ENCODE data around the gene HELZ. TPM values are rescaled to one million over a fixed set of nuclear protein-coding genes. Genes with fewer than 3 reads are reported as not detected.
A peak's percentile ranks its signal among the peaks of the same experiment; 100 is the strongest.
"Not testable (repeated sequence)": the region's sequence is repeated elsewhere in the genome, so short reads cannot be mapped to it uniquely, and the experiment has no call there.

HELZ gene
- total RNA-seq, 1 experiment from 2014 or later, result 16.9 TPM

DNA sequence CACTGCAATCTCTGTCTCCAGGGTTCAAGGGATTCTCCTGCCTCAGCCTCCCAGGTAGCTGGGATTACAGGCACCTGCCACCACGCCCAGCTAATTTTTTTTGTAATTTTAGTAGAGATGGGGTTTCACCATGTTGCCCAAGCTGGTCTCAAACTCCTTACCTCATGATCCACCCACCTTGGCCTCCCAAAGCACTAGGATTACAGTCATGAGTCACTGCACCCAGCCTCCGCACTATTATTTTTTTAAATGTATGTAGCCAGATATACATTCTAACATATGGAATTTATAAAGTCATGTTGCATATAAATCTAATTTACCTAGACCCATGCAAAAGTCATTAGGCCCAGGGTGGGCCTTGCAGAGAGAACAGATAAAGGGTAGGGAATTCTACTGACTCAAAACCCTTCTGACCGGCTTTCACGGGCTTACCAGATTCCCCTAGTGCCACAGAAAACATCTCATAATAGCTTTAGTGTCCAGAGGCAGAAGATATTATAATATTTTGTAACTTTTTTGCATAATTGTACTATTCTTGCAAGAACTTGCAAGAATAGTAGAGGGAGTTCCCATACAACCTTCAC lies 20.5 kb upstream of the HELZ start:
- DNase-seq (ENCODE audit: low read depth), result no peak

DNA sequence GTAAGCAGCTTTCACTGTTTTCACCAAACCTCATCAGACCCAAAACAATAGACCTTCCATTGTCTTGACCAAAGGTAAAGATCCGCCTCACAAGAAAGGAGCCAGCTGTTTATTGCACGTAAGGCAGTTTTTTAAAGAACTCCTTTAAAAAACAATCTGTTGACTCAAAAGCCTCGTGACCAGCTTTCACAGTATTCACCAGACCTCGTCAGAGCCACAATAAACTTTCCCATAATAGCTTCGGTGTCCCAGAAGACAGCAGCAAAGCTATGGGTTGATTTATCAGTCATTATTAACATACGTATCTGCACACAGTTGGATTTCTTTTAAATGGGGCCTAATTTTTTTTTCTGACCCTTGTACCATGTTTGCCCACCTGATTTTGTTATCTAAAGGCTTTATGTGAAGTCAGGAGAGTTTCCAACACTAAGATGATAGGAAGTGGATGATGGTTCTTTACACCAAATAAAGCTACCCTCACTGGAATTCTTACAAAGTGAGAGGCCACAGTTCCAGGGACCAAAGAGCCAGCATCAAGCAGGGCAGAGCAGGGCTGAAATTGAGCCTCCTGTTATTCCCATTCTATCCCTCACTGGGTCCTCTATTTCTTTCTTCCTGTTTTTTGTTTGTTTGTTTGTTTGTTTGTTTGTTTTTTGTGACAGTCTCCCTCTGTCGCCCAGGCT lies 17.6 kb upstream of the HELZ start:
- DNase-seq (ENCODE audit: low read depth), result no peak

- DNase-seq (ENCODE audit: low read depth), result no peak
These were observed 15.4 kb upstream of the HELZ start for GRCh38 chr17:67260170-67260987.

GRCh38 chr17:67258821-67259468 lies 13.9 kb upstream of the HELZ start:
- DNase-seq (ENCODE audit: low read depth), result no peak

GRCh38 chr17:67256075-67256732 lies 11.2 kb upstream of the HELZ start:
- DNase-seq (ENCODE audit: low read depth), result no peak

GRCh38 chr17:67253384-67253783 lies 8.4 kb upstream of the HELZ start:
- DNase-seq (ENCODE audit: low read depth), result no peak

GRCh38 chr17:67251586-67251985 lies 6.6 kb upstream of the HELZ start:
- not testable (repeated sequence) for DNase-seq (ENCODE audit: low read depth)

DNA sequence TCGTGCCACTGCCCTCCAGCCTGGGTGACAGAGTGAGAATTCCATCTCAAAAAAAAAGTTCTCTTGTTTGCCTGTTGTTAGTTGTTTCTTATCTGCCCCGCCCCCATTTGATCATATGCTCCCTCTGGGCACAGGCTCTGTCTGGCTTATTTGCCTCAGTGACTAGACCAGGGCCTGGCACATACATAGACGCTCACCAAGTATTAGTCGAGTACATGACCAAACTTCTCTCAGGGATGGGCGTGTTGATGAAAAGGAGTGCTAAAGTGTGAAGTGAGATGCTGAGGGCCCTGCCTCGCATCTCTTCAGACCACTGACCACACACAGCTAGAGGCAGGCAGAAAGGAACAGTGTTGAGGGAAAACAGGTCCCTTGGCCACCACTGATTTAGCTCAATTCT lies 3.3 kb upstream of the HELZ start:
- no peak for DNase-seq (ENCODE audit: low read depth)

DNA sequence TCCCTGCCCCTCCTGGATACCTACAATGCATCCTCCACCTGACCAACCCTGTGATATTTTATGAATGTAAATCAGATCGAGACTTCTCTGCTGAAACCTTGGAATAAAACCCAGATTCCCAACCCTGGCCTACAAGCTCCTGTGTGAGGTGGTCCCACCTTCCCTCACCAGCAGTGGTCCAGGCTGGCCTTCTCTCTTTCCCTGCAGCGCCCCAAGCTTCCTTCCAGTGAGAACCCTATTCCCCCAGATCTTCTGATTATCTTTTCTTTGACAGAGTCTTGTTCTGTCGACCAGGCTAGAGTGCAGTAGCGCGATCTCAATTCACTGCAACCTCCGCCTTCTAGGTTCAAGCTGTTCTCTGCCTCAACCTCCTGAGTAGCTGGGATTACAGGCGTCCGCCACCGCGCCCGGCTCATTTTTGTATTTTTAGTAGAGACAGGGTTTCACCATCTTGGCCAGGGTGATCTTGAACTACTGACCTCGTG lies 2.5 kb upstream of the HELZ start:
- DNase-seq (ENCODE audit: low read depth), result no peak

GRCh38 chr17:67246653-67247415 lies 1.8 kb upstream of the HELZ start:
- peak; percentile 82 for DNase-seq (ENCODE audit: low read depth)

- no peak for DNase-seq (ENCODE audit: low read depth)
These were observed 1.3 kb upstream of the HELZ start for GRCh38 chr17:67246403-67246652.

- peak; percentile 5 for DNase-seq (ENCODE audit: low read depth)
These were observed 852 bp upstream of the HELZ start for GRCh38 chr17:67245694-67246402.

DNA sequence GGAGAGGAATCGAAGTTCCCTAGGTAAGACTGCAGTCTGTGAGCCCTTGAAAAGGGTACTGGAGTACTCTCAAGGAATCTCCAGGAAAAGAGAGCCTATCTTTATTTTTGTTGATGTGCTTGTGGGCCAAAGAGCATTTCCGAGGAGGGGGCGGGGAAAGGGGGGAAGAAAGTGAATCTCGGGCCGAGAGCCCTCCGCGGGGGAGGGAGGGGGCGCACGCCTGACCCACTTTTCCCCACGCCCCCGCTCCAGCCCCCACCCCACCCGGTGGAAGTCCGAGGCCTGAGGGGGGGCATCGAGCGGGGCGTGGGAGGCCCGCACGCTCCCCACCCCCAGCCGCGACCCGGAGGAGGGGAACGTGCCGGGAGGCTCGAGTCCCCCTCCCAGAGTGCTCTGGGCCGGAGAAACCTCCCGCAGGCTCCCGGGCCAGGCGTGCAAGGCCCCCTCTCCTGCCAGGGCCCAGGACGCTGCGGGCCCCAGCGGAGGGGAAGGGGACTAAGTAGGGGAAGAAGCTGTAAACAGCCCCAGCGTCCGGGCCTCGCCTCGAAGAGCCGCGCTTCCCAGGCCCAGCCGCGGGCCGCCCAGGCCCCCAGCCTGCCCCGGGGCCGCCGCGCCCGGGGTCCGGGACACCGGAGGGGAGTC lies 444 bp downstream of the HELZ start:
- no peak for DNase-seq (ENCODE audit: low read depth)

DNA sequence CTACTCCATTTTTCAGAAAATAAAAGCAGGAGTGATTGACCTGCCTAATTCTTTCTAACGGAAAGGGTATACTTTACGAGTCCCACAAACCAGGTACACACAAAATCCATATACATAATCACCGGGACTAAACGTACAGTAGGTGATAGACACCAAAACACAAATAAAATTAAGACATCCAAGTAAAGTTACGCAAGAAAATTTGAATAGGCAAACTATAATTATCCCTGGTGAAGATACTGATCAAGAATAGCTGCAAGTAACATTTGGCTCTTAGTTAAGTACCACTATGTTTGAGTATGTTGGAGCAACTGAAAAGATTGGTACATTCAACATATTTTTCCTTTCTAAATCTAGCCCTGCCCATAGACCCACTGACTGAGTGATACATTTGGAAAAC lies 1.7 kb downstream of the HELZ start:
- DNase-seq (ENCODE audit: low read depth), result no peak

DNA sequence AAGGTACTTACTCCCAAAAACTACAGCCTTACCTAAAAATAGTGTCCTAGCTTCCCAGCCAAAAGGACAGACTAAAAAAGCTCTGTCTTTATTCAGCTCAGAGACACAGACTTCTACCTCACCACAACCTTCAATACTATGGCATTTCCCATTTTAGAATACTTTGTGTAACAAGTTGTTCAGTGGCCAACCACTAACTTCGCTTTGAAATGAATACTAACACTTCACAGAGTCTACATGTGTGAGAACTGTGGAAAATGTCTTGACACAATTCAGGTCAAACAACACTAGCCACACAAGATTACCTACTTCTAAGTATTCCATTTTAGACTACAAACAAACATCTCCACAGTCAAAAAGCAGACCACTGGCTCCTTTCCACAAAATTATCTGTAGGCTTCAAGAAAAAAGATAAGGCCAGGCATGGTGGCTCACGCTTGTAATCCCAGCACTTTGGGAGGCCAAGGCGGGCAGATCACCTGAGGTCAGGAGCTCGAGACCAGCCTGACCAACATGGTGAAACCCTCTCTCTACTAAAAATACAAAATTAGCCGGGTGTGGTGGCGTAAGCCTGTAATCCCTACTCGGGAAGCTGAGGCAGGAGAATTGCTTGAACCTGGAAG lies 3.2 kb downstream of the HELZ start:
- DNase-seq (ENCODE audit: low read depth), result no peak

DNA sequence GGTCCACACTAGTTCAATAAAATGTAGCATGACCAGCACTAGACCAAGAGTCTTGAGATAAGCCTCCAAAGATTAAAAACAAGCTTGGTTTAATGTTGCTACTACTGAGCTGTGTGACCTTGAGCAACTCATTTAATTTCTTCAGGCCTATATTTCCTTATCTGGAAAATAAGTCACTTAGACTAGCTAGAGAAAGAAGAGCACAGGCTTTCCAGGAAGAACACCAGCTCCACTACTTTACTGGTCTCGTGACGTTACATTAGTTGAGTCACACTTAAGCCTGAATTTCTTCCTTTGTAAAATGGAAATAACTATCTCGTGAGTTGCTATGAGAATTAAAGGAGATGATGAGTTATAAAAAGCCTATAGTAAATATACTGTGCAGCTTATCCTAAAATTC lies 5.4 kb downstream of the HELZ start:
- DNase-seq (ENCODE audit: low read depth), result no peak

DNA sequence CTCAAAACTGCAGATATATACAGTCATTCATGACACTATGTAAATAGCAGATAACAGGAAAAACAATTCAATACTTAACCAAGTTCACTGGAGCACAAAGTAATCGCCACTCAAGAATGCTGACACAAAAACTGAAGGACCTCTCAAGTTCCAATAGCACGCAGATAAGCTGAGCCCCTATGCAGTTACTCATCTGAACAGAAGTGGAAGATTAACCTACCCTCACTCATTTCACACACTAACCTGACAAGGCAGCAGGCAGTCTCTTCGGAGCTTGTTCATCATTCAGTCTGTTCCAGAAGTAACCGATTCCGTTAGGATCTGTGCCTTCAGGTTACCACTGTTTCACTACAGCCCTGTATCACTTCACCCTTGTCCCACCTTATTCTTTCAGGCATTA lies 6.0 kb downstream of the HELZ start:
- no peak for DNase-seq (ENCODE audit: low read depth)

DNA sequence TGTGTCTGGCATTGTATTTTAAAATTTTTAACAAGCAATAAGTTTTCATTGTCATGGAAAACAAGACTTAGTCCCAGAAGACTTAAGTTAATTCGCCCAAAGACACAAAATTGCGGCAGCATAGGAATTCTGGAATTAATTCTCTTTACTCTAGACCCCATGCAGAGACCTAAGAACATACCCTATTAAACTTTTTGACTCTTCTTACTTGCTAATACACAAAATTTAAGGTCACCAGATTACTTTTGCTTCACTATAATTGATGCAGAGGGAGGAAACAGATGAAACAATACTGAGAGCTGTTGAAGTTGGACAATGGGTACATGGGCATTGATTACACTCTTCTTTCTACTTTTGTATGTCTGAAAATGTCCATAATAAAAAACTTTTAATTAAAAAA lies 12.6 kb downstream of the HELZ start:
- DNase-seq (ENCODE audit: low read depth), result no peak

DNA sequence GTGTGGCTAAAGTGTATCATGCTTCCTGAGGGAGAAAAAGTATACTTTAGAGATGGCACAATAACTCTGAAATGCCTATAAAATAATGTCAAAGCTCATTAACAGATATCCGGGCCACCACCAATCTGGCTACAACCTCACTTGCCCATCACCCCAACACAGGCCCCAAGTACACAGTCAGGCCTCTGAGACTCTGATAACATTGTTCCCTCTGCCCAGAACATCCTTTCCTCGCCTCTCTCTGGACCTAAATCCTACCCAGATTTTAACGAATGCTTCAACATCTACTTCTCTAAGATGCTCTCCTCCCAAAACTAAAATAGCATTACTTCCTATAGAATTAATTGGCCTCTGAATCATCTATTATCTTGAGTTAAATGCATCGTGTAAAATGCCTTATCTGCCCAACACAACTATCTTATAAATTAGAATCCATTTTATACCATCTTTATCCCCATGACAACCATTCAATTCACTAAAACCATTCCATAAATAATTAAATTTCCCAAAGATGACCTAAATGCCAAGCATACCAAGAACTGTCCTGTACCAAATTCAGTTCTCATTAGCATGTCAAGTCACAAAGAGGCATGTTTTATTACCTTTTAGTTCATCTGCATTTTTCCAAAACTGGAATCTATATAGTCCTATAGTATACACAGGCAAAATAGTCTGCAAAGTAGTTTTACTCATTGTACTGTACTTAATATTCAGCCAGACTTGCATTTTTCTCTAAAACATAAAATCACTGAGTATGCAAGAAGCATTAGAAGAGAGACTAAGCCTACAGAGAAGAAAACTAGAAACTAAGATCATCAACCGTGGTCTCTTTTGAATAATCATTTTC lies 15.7 kb downstream of the HELZ start:
- DNase-seq (ENCODE audit: low read depth), result no peak

All from Daoy (cell line).